ENCODE measurements around the gene TAGLN. TPM values are rescaled to one million over a fixed set of nuclear protein-coding genes. Genes with fewer than 3 reads are reported as not detected.

TAGLN gene
- total RNA-seq, 2 experiments from 2014 or later, result 1.3 to 1.6 TPM

- CTCF ChIA-PET, result no interaction called here
- POLR2A ChIA-PET, result no interaction called here
Observed at GRCh38 chr11:117239295-117239694, 40.1 kb downstream of the TAGLN start.

- ChIA-PET CTCF (no interaction called here), POLR2A (interaction anchor here (0.7 kb wide), 1 partner anchor 141 kb away, joined by 4 read pairs; no protein-coding TSS in a partner anchor)
Observed at GRCh38 chr11:117248341-117248740, 49.2 kb downstream of the TAGLN start.

- POLR2A ChIA-PET, result no interaction called here
- CTCF ChIA-PET, result no interaction called here
Observed at GRCh38 chr11:117249571-117249970, 50.4 kb downstream of the TAGLN start.

GRCh38 chr11:117251506-117251905, 52.3 kb downstream of the TAGLN start:
- POLR2A ChIA-PET, result no interaction called here
- CTCF ChIA-PET, result no interaction called here

GRCh38 chr11:117255966-117256365, 56.8 kb downstream of the TAGLN start:
- ChIA-PET CTCF (no interaction called here), POLR2A (no interaction called here)

- ChIA-PET CTCF (no interaction called here), POLR2A (no interaction called here)
Observed at GRCh38 chr11:117256573-117256972, 57.4 kb downstream of the TAGLN start.

Other genes with a start within 250 kb of the TAGLN start
- 10 to 100 TPM; 41.4 to 41.9 TPM for gene SIK3, start 100.9 kb upstream of the TAGLN start, total RNA-seq
- 10 to 100 TPM; 81.9 to 85.5 TPM for gene PAFAH1B2, start 55.1 kb upstream of the TAGLN start, total RNA-seq
- 10 to 100 TPM; 10.5 to 12.7 TPM for gene SIDT2, start 20.6 kb upstream of the TAGLN start, total RNA-seq
- gene PCSK7, start 32.7 kb downstream of the TAGLN start, total RNA-seq, result 10 to 100 TPM; 79.3 to 86.9 TPM
- 10 to 100 TPM; 19.7 to 22.9 TPM for gene RNF214, start 33.3 kb downstream of the TAGLN start, total RNA-seq
- 1 to 10 TPM; 4.8 to 5.1 TPM for gene BACE1-AS, start 92.0 kb downstream of the TAGLN start, total RNA-seq
- 1 to 10 TPM; 1.6 to 1.9 TPM for gene BACE1, start 116.9 kb downstream of the TAGLN start, total RNA-seq
- 10 to 100 TPM; 34.7 to 35.0 TPM for gene CEP164, start 128.5 kb downstream of the TAGLN start, total RNA-seq

Data from activated CD8-positive, alpha-beta memory T cell treated with anti-CD3 and anti-CD28 coated beads for 36 hours (primary cell).